Kidney (tissue), 14 donors: ENCODE results near the gene ACOXL. TPM values are rescaled to one million over a fixed set of nuclear protein-coding genes. Genes with fewer than 3 reads are reported as not detected.

ENCODE experiments used
- DNase-seq, 5 donors: peaks; one replicate each; pipeline ENCODE4 v3.0.0-alpha.2; 2013 to 2020
- FAIRE-seq: peaks from 2 replicates; lab custom pipeline; 2012; peaks lifted over from hg19 to GRCh38; lab: Jason Lieb, UNC
- H3K27ac ChIP-seq, 2 donors: one replicate each; pipeline ENCODE4 v1.7.0; 2013; ENCODE audit warnings: low read depth in 2 of 2, low read length in 2 of 2, inconsistent platforms in 1 of 2
- H3K27me3 ChIP-seq: one replicate; pipeline ENCODE4 v1.7.1; 2013; ENCODE audit warnings: low read length, inconsistent platforms; ENCODE audit not compliant: control insufficient read depth, insufficient read depth
- H3K36me3 ChIP-seq, 3 donors: one replicate each; pipeline versions ENCODE4 v1.7.0 to v1.7.1; 2013; ENCODE audit warnings: low read length in 3 of 3, control low read depth in 1 of 3, inconsistent platforms in 1 of 3; ENCODE audit not compliant: insufficient read depth in 3 of 3, control insufficient read depth in 2 of 3
- H3K4me1 ChIP-seq, 3 donors: one replicate each; pipeline versions ENCODE4 v1.7.0 to v1.7.1; 2013; ENCODE audit warnings: low read length in 3 of 3, inconsistent platforms in 1 of 3, low read depth in 1 of 3; ENCODE audit not compliant: control insufficient read depth in 2 of 3, insufficient read depth in 2 of 3
- H3K4me3 ChIP-seq, 3 donors: one replicate each; pipeline versions ENCODE4 v1.7.0 to v1.8.1; 2013; ENCODE audit warnings: low read length in 3 of 3, control low read depth in 1 of 3, inconsistent platforms in 1 of 3
- H3K9ac ChIP-seq, 3 donors: one replicate each; pipeline versions ENCODE4 v1.7.0 to v1.7.1; 2013; ENCODE audit warnings: low read length in 3 of 3, control low read depth in 1 of 3, inconsistent platforms in 1 of 3
- H3K9me3 ChIP-seq, 3 donors: one replicate each; pipeline versions ENCODE4 v1.7.0 to v1.7.1; 2013; ENCODE audit warnings: low read length in 3 of 3, control low read depth in 1 of 3, inconsistent platforms in 1 of 3; ENCODE audit not compliant: control insufficient read depth in 2 of 3, insufficient read depth in 1 of 3
- intact Hi-C: fragments of 100-400 bp; cut with DNase I; formaldehyde crosslinking; loops from one replicate; pipeline ENCODE4 v1.11.1; 2022
- polyA plus RNA-seq: library from polyadenylated mRNA; stranded (reverse); fragments of 350-450 nt; fragmentation: Illumina TruSeq; extraction: RNeasy Lipid Tissue Mini Kit (QIAGEN cat#74804); gene quantifications from one replicate; pipeline ENCODE4 v1.2.3, GENCODE V29; 2014; ENCODE audit warnings: low read depth, low replicate concordance; ENCODE audit not compliant: insufficient read depth
- total RNA-seq: library from RNA; stranded (reverse); fragmentation: NEBNext Ultra II Directional; extraction: Animal tissue kit (Norgen Biotek cat#: 25700); gene quantifications from one replicate; pipeline ENCODE4 v1.2.1, GENCODE V29; 2021
- TF ChIP-seq, protein P1 (sequence below): IDR thresholded peaks from 3 replicates; pipeline ENCODE4 v1.5.1; 2012; ENCODE audit warnings: mild to moderate bottlenecking, moderate library complexity, borderline replicate concordance; ENCODE audit not compliant: insufficient read depth; ENCODE audit errors: extremely low read depth
- donor health status: control.
- donor health status: control.
- donor health status: control.
- donor health status: control.
- donor health status: control.
- donor health status: DM: yes; HTN: yes; CAD: no.
- donor health status: Normal renal cell carcinoma (clear cell type).

ACOXL gene
- total and polyA plus RNA-seq, 2 donors from 2014 or later, result 2.0 TPM; not detected in 1

DNA sequence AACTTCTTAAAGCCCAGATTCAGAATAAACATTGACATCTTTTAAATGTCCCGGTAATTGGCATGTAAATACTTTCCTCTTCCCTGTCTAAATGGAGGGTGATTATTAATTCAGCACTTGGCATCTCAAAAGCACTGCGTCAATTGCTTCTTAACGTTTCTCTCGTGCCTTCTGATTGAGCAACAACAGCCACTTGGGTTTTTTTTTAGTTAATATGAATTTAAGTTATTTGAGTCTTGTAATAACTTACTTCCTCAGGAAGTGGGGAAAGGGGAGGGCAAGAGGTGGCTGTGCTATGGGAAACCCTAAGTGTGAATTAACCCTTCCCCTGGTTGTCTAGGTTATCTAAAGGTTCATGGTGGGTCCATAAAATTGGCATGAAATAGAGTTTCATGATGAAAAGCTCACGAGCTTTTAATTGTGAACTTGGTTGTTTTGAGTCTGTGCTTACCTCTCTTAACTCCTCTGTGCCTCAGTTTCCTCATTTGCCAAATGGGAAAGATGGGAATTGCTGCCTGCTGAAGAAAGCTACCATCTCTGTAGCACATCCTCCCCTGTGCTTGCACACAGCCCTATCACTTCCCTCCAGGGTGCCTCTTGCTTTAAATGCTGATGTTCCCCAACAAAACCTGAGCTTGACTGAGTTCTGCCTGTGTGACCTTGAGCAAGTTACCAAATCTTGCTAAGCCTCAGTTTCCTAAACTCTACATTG, 262.0 kb downstream of the ACOXL start:
- no peaks in the 10 kb centered on the region for H3K36me3 ChIP-seq
- H3K4me3 ChIP-seq, result no peak overlapping the region

DNA sequence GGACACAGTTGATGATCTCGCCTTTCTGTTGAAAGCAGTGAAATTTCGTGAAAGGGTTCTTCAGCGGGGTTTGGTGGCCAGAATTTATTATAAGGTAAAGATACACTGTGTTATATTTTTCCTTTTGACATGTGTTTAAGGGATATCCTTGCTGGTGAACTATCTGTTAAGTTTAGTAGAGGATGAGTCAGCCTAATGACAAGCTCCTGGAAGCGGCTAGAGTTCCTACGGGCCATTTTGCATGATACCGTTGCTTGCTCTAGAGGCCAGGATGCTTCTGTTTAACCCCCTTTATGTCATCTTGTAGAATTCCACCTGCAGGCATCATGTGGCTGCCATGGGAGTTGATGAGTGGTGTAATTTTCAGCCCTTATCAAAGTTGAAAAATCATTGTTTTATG, 263.5 kb downstream of the ACOXL start:
- DNase-seq, result no peak
- no peak overlapping the region for H3K9ac ChIP-seq
- TF ChIP-seq, protein P1, sequence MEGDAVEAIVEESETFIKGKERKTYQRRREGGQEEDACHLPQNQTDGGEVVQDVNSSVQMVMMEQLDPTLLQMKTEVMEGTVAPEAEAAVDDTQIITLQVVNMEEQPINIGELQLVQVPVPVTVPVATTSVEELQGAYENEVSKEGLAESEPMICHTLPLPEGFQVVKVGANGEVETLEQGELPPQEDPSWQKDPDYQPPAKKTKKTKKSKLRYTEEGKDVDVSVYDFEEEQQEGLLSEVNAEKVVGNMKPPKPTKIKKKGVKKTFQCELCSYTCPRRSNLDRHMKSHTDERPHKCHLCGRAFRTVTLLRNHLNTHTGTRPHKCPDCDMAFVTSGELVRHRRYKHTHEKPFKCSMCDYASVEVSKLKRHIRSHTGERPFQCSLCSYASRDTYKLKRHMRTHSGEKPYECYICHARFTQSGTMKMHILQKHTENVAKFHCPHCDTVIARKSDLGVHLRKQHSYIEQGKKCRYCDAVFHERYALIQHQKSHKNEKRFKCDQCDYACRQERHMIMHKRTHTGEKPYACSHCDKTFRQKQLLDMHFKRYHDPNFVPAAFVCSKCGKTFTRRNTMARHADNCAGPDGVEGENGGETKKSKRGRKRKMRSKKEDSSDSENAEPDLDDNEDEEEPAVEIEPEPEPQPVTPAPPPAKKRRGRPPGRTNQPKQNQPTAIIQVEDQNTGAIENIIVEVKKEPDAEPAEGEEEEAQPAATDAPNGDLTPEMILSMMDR, result no peak
- no peak overlapping the region for H3K4me3 ChIP-seq
- intact Hi-C loops, result no loop called here
- peaks cover 0 to 4% (median 0%) of the 10 kb centered on the region in 3 donors for H3K9me3 ChIP-seq
- H3K27me3 ChIP-seq, result no peaks in the 10 kb centered on the region
- H3K4me1 ChIP-seq, result no peaks in the 10 kb centered on the region
- no peaks in the 10 kb centered on the region for H3K36me3 ChIP-seq
- H3K27ac ChIP-seq, result no peak overlapping the region
- no peak for FAIRE-seq

More for the DNA sequence above, 262.0 kb downstream of the ACOXL start:
- Histone ChIP-seq H3K9ac (no peak overlapping the region), H3K9me3 (peaks cover 0 to 4% (median 0%) of the 10 kb centered on the region in 3 donors), H3K27ac (no peak overlapping the region), H3K4me1 (no peaks in the 10 kb centered on the region), H3K27me3 (no peaks in the 10 kb centered on the region)
- DNase-seq (no peak), FAIRE-seq (no peak)
- TF ChIP-seq, protein P1, result no peak
- intact Hi-C loops, result no loop called here

DNA sequence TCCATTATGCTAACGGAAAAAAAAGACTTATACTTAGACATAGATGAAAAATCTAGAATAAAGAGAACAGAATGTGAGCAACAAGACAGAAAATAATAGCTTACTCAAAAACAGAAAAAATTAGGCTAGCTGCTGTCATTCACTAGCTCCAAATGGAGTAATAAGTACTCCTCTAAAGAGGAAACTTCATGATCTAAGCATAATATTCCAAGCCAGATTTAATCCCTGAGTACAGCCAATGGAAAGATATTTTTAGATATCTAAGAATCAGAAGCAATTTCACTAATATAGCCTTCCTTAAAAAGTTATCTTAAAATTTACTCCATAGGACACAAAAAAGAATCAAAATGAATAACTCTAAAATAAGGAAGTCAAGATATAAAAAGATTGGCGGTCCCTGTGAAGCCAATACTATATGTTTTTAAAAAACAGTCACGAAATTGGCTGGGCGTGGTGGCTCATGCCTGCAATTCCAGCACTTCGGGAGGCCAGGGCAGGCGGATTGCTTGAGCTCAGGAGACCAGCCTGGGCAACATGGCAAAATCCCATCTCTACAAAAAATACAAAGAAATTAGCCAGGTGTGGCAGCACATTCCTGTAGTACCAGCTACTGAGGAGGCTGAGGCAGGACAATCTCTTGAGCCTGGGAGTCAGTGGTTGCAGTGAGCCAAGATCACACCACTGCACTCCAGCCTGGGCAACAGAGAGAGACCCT, 265.1 kb downstream of the ACOXL start:
- H3K4me3 ChIP-seq, result no peak overlapping the region
- no peak overlapping the region for H3K9ac ChIP-seq
- H3K36me3 ChIP-seq, result no peaks in the 10 kb centered on the region
- no peaks in the 10 kb centered on the region for H3K4me1 ChIP-seq
- FAIRE-seq (no peak), DNase-seq (no peak)
- no peaks in the 10 kb centered on the region for H3K27me3 ChIP-seq
- no peak overlapping the region for H3K27ac ChIP-seq
- TF ChIP-seq, protein P1, result no peak
- intact Hi-C loops, result no loop called here
- no peaks in the 10 kb centered on the region for H3K9me3 ChIP-seq
